HepG2 (cell line): ENCODE measurements around the gene GPATCH3. TPM values are rescaled to one million over a fixed set of nuclear protein-coding genes. Genes with fewer than 3 reads are reported as not detected.
A peak's percentile ranks its signal among the peaks of the same experiment; 100 is the strongest.

Source experiments
- ARNT ChIP-seq: fragments of 450-650 bp; IDR thresholded peaks from 2 replicates; pipeline ENCODE4 v1.6.1; 2017
- CHD4 ChIP-seq: fragments of 200-600 bp; sonication (generic); IDR thresholded peaks from 2 replicates; pipeline ENCODE4 v1.7.0; 2017; ENCODE audit warnings: mild to moderate bottlenecking, low read length, borderline replicate concordance
- FOXA3 ChIP-seq: IDR thresholded peaks from 2 replicates; pipeline ENCODE4 v1.6.1; 2016; ENCODE audit warnings: missing genetic modification reagents, missing compliant biosample characterization
- FOXO4 ChIP-seq: sonication (generic); formaldehyde crosslinking; conservative IDR thresholded peaks from 2 replicates; pipeline ENCODE4 v1.8.1; 2023; ENCODE audit warnings: missing genetic modification reagents
- GPBP1L1 ChIP-seq: sonication (generic); formaldehyde crosslinking; IDR thresholded peaks from 2 replicates; pipeline ENCODE4 v1.5.0; 2020; ENCODE audit warnings: mild to moderate bottlenecking, missing genetic modification reagents
- MED1 ChIP-seq: sonication (generic); formaldehyde crosslinking; IDR thresholded peaks from 2 replicates; pipeline ENCODE4 v1.4.0; 2020; ENCODE audit warnings: missing genetic modification reagents
- NCOA1 ChIP-seq: sonication (generic); formaldehyde crosslinking; IDR thresholded peaks from 2 replicates; pipeline ENCODE4 v1.9.0; 2021; ENCODE audit warnings: missing genetic modification reagents
- PRDM10 ChIP-seq: sonication (generic); formaldehyde crosslinking; IDR thresholded peaks from 2 replicates; pipeline ENCODE4 v1.4.0; 2020; ENCODE audit warnings: low read depth, missing genetic modification reagents
- RBM39 ChIP-seq: fragments of 200-400 bp; formaldehyde crosslinking; IDR thresholded peaks from one replicate; pipeline ENCODE4 v1.6.1; 2018; ENCODE audit warnings: antibody characterized with exemption, mild to moderate bottlenecking, low read depth, low read length; ENCODE audit not compliant: poor library complexity, severe bottlenecking
- RFXAP ChIP-seq: sonication (generic); formaldehyde crosslinking; IDR thresholded peaks from 2 replicates; pipeline ENCODE4 v1.4.0; 2020; ENCODE audit warnings: missing genetic modification reagents, borderline replicate concordance
- SMAD3 ChIP-seq: sonication (generic); formaldehyde crosslinking; IDR thresholded peaks from 2 replicates; pipeline ENCODE4 v1.4.0; 2020; ENCODE audit warnings: missing genetic modification reagents
- THAP11 ChIP-seq: IDR thresholded peaks from 2 replicates; pipeline ENCODE4 v1.6.1; 2016; ENCODE audit warnings: missing biosample characterization, missing genetic modification reagents
- THAP7 ChIP-seq: sonication (generic); formaldehyde crosslinking; IDR thresholded peaks from 2 replicates; pipeline ENCODE4 v1.8.1; 2023; ENCODE audit warnings: mild to moderate bottlenecking, missing genetic modification reagents
- ZBTB21 ChIP-seq: sonication (generic); formaldehyde crosslinking; IDR thresholded peaks from 2 replicates; pipeline ENCODE4 v1.4.0; 2020; ENCODE audit warnings: missing genetic modification reagents
- ZFP91 ChIP-seq: sonication (generic); formaldehyde crosslinking; IDR thresholded peaks from 2 replicates; pipeline ENCODE4 v1.9.0; 2022; ENCODE audit warnings: missing genetic modification reagents, mild to moderate bottlenecking, borderline replicate concordance
- ZNF205 ChIP-seq: IDR thresholded peaks from 2 replicates; pipeline ENCODE4 v1.6.1; 2018; ENCODE audit warnings: missing biosample characterization, missing genetic modification reagents
- ZNF552 ChIP-seq: sonication (generic); formaldehyde crosslinking; IDR thresholded peaks from 2 replicates; pipeline ENCODE4 v1.9.0; 2022; ENCODE audit warnings: missing genetic modification reagents, mild to moderate bottlenecking, borderline replicate concordance
- ZNF674 ChIP-seq: sonication (generic); formaldehyde crosslinking; IDR thresholded peaks from 2 replicates; pipeline ENCODE4 v1.5.0; 2020; ENCODE audit warnings: low read depth, mild to moderate bottlenecking, missing genetic modification reagents
- ZNF720 ChIP-seq: sonication (generic); formaldehyde crosslinking; IDR thresholded peaks from 2 replicates; pipeline ENCODE4 v1.4.0; 2020; ENCODE audit warnings: missing genetic modification reagents
- ZNF740 ChIP-seq: sonication (generic); formaldehyde crosslinking; IDR thresholded peaks from 2 replicates; pipeline ENCODE4 v1.4.0; 2020; ENCODE audit warnings: missing genetic modification reagents
- polyA plus RNA-seq, 8 experiments: library from polyadenylated mRNA; depleted of rRNA in 3 of 8; stranded (reverse) in 7 of 8; unstranded in 1 of 8; fragments of >200 nt; fragmentation: Illumina TruSeq in 4 of 8; extraction: Trizol in 4 of 8; gene quantifications; 2 replicates each; pipeline versions ENCODE4 v1.2.1 to v1.2.3, GENCODE V29; 2011 to 2016; ENCODE audit warnings: low read depth in 4 of 8, missing spikeins in 1 of 8, mixed read lengths in 1 of 8; ENCODE audit not compliant: insufficient read depth in 1 of 8
- total RNA-seq, 5 experiments: library from RNA; depleted of rRNA; stranded (reverse); fragments of >200 nt; fragmentation: Illumina TruSeq; extraction: Trizol; gene quantifications; 2 replicates each; pipeline ENCODE4 v1.2.3, GENCODE V29; 2016; ENCODE audit warnings: low read depth in 1 of 5

GPATCH3 gene
- total and polyA plus RNA-seq, 2 of the 13 experiments (the other 11 are each of a cell fraction or from before 2014, with no cell fraction given): 8.3 to 11.0 TPM

- peak; percentile 47; the same call in 1 of the 2 replicates for TF ChIP-seq ZNF552 (CRISPR knock-in tag)
- TF ChIP-seq ZNF674 (CRISPR knock-in tag): no peak
- no peak for TF ChIP-seq ARNT
- TF ChIP-seq ZNF205 (CRISPR knock-in tag): peak; percentile 10; the same call in 1 of the 2 replicates
- TF ChIP-seq RBM39: peak; percentile 69
- no peak for TF ChIP-seq NCOA1 (CRISPR knock-in tag)
- TF ChIP-seq ZNF740 (CRISPR knock-in tag): no peak
- TF ChIP-seq MED1 (CRISPR knock-in tag): peak; percentile 67
- TF ChIP-seq GPBP1L1 (CRISPR knock-in tag): no peak
- TF ChIP-seq ZNF720 (CRISPR knock-in tag): no peak
- peak; percentile 64; the same call in 1 of the 2 replicates for TF ChIP-seq PRDM10 (CRISPR knock-in tag)
- no peak; the same call in 1 of the 2 replicates for TF ChIP-seq RFXAP
- peak; percentile 34 for TF ChIP-seq FOXA3 (CRISPR knock-in tag)
- TF ChIP-seq THAP11 (CRISPR knock-in tag): peak; percentile 82
- no peak for TF ChIP-seq CHD4
- peak; percentile 66; the same call in 1 of the 2 replicates for TF ChIP-seq FOXO4
- TF ChIP-seq THAP7 (CRISPR knock-in tag): peak; percentile 62; the same call in 1 of the 2 replicates
- peak; percentile 35; the same call in 1 of the 2 replicates for TF ChIP-seq ZBTB21
- TF ChIP-seq SMAD3 (CRISPR knock-in tag): no peak
- TF ChIP-seq ZFP91 (CRISPR knock-in tag): peak; percentile 88; the same call in 1 of the 2 replicates
Observed at GRCh38 chr1:26921540-26922430, 21.5 kb upstream of the GPATCH3 start, which contains the start of gene NUDC (continued).
